ENCODE results near the gene SGPP2. TPM values are rescaled to one million over a fixed set of nuclear protein-coding genes. Genes with fewer than 3 reads are reported as not detected.

SGPP2 gene
- total RNA-seq, 1 donor from 2014 or later = 0.25 TPM

DNA sequence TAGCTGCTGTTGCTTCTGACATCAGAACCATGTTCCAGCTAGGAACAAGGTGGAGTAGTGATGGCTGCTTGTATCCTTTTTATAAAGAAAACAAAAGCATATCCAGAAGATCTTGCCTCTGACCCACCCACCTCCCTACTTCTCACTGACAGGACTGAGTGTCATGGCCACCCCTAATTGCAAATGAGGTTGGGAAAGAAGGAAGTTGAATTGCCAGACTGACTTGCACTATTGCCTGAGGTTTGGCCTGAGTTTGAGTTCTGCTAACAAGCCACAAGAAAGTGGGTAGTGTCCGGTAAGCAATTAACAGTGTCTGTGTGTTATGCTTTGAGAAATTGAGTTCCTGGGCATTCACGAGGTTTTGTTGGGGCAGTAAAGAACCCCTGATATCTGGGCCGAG is 22.8 kb downstream of the SGPP2 start:
- Mint-ChIP-seq H3K4me1 (peaks cover 12% of the 10 kb centered on the region), H3K4me3 (no peak overlapping the region), H3K9me3 (no peaks in the 10 kb centered on the region), H3K36me3 (no peaks in the 10 kb centered on the region), H3K27ac (no peak overlapping the region), H3K27me3 (ENCODE audit: low read depth) (peaks cover 28% of the 10 kb centered on the region)
- no peak for DNase-seq (ENCODE audit: low spot score in 2 of 2, unreplicated experiment in 2 of 2)
- TF ChIP-seq, protein P1, sequence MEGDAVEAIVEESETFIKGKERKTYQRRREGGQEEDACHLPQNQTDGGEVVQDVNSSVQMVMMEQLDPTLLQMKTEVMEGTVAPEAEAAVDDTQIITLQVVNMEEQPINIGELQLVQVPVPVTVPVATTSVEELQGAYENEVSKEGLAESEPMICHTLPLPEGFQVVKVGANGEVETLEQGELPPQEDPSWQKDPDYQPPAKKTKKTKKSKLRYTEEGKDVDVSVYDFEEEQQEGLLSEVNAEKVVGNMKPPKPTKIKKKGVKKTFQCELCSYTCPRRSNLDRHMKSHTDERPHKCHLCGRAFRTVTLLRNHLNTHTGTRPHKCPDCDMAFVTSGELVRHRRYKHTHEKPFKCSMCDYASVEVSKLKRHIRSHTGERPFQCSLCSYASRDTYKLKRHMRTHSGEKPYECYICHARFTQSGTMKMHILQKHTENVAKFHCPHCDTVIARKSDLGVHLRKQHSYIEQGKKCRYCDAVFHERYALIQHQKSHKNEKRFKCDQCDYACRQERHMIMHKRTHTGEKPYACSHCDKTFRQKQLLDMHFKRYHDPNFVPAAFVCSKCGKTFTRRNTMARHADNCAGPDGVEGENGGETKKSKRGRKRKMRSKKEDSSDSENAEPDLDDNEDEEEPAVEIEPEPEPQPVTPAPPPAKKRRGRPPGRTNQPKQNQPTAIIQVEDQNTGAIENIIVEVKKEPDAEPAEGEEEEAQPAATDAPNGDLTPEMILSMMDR (IDR thresholded peaks at IDR 0.05; ENCODE audit: unreplicated experiment) = no peak

- no peak overlapping the region for H3K27ac Mint-ChIP-seq
- no peak overlapping the region for H3K4me3 Mint-ChIP-seq
- H3K27me3 Mint-ChIP-seq (ENCODE audit: low read depth) = peaks cover 31% of the 10 kb centered on the region
- DNase-seq (ENCODE audit: low spot score in 2 of 2, unreplicated experiment in 2 of 2) = no peak
- TF ChIP-seq, protein P1 (IDR thresholded peaks at IDR 0.05; ENCODE audit: unreplicated experiment) = no peak
- peaks cover 9% of the 10 kb centered on the region for H3K4me1 Mint-ChIP-seq
- H3K9me3 Mint-ChIP-seq = no peaks in the 10 kb centered on the region
- H3K36me3 Mint-ChIP-seq = no peaks in the 10 kb centered on the region
These were observed 24.4 kb downstream of the SGPP2 start for GRCh38 chr2:222448748-222449181.

DNA sequence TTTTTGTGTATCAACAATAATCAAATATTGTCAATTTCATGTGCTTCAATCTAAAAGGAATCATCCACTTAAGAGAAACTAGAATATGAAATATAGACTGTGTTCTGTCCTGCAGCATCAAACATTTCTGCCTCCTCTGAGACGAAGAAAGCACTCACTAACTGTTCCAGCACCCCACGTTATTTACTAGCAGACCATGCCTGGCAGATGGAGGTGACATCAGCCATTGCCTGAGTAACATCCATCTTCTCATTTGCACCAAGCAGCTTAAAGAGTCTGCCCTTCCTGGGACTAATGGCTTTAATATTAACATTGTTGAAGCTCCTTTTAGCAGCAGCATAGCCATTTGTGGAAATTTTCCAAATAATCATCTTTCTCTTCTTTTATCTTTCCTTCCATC is 25.7 kb downstream of the SGPP2 start:
- no peak for DNase-seq (ENCODE audit: low spot score in 2 of 2, unreplicated experiment in 2 of 2)
- Mint-ChIP-seq H3K27ac (no peak overlapping the region), H3K27me3 (ENCODE audit: low read depth) (peaks cover 33% of the 10 kb centered on the region), H3K9me3 (no peaks in the 10 kb centered on the region), H3K36me3 (no peaks in the 10 kb centered on the region), H3K4me1 (peaks cover 9% of the 10 kb centered on the region), H3K4me3 (no peak overlapping the region)
- TF ChIP-seq, protein P1 (IDR thresholded peaks at IDR 0.05; ENCODE audit: unreplicated experiment) = no peak

- no peak for DNase-seq (ENCODE audit: low spot score in 2 of 2, unreplicated experiment in 2 of 2)
- H3K4me3 Mint-ChIP-seq = no peak overlapping the region
- TF ChIP-seq, protein P1 (IDR thresholded peaks at IDR 0.05; ENCODE audit: unreplicated experiment) = no peak
- H3K4me1 Mint-ChIP-seq = peaks cover 9% of the 10 kb centered on the region
- H3K27me3 Mint-ChIP-seq (ENCODE audit: low read depth) = peaks cover 33% of the 10 kb centered on the region
- no peak overlapping the region for H3K27ac Mint-ChIP-seq
- H3K9me3 Mint-ChIP-seq = no peaks in the 10 kb centered on the region
- no peaks in the 10 kb centered on the region for H3K36me3 Mint-ChIP-seq
These were observed 26.9 kb downstream of the SGPP2 start for GRCh38 chr2:222451224-222451674.

DNA sequence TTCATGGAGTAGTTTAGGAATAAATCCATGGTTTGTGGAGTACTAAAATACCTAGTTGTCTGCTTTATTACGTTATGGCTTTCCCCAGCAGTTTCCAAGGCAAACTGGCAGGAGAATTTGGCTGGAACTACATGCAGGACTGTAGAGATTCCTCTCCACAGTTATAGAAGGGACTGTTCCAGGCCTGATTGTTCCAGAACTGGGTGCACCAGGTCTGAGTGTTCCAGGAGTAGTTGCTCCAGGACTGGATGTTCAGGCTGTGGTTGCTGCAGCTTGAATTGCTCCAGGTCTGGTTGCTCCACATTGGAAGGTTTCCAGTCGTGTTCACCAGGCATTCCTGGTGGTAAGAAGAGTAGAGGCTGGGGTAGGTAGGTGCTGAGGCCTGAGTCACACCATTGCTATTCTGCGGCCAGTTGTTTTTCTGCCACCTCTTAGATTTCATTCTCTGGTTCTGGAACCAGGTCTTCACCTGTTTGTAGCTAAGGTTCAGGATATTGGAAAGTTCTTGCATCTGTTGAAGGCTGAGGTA is 28.1 kb downstream of the SGPP2 start:
- no peak overlapping the region for H3K4me3 Mint-ChIP-seq

More for the DNA sequence above, 28.1 kb downstream of the SGPP2 start:
- Mint-ChIP-seq H3K27me3 (ENCODE audit: low read depth) (peaks cover 30% of the 10 kb centered on the region), H3K36me3 (no peaks in the 10 kb centered on the region), H3K4me1 (peaks cover 9% of the 10 kb centered on the region), H3K27ac (no peak overlapping the region), H3K9me3 (no peaks in the 10 kb centered on the region)
- no peak for DNase-seq (ENCODE audit: low spot score in 2 of 2, unreplicated experiment in 2 of 2)
- TF ChIP-seq, protein P1 (IDR thresholded peaks at IDR 0.05; ENCODE audit: unreplicated experiment) = no peak

Measured in mesothelial cell of epicardium (in vitro differentiated cells).